NCI-H69 (cell line): ENCODE results near the gene ADH1C.
"Not testable (repeated sequence)": the region's sequence is repeated elsewhere in the genome, so short reads cannot be mapped to it uniquely, and the experiment has no call there.

Source experiments
- DNase-seq: peaks from one replicate; lab custom pipeline; 2025; lab: John Stamatoyannopoulos, UW

The ADH1C gene

GRCh38 chr4:99352602-99353537 is at the start of gene ADH1C:
TSS of gene ADH1C (minus strand) at chr4:99352746. CDS start at chr4:99352675, 71 bp downstream.
- DNase-seq, result peak; percentile 87

- DNase-seq, result no peak
Measured at GRCh38 chr4:99400831-99401230, 48.3 kb upstream of the ADH1C start.

GRCh38 chr4:99399017-99399416 is 46.5 kb upstream of the ADH1C start:
- no peak for DNase-seq

GRCh38 chr4:99395595-99396364 is 43.2 kb upstream of the ADH1C start:
- no peak for DNase-seq

- DNase-seq, result no peak
Measured at GRCh38 chr4:99394896-99395295, 42.4 kb upstream of the ADH1C start.

- DNase-seq, result no peak
Measured at GRCh38 chr4:99390055-99390454, 37.5 kb upstream of the ADH1C start.

GRCh38 chr4:99389606-99390005 is 37.1 kb upstream of the ADH1C start:
- no peak for DNase-seq

- no peak for DNase-seq
Measured at GRCh38 chr4:99383833-99384392, 31.4 kb upstream of the ADH1C start.

- no peak for DNase-seq
Measured at GRCh38 chr4:99383399-99383798, 30.9 kb upstream of the ADH1C start.

GRCh38 chr4:99382745-99383360 is 30.3 kb upstream of the ADH1C start:
- DNase-seq, result no peak

- no peak for DNase-seq
Measured at GRCh38 chr4:99381588-99382175, 29.1 kb upstream of the ADH1C start.

GRCh38 chr4:99379571-99379970 is 27.0 kb upstream of the ADH1C start:
- DNase-seq, result no peak

- DNase-seq, result no peak
Measured at GRCh38 chr4:99378876-99379275, 26.3 kb upstream of the ADH1C start.

GRCh38 chr4:99377341-99377740 is 24.8 kb upstream of the ADH1C start:
- peak; percentile 1 for DNase-seq

- not testable (repeated sequence) for DNase-seq
Measured at GRCh38 chr4:99372464-99372863, 19.9 kb upstream of the ADH1C start.

- peak; percentile 24 for DNase-seq
Measured at GRCh38 chr4:99367817-99368216, 15.3 kb upstream of the ADH1C start.

GRCh38 chr4:99366491-99366890 is 13.9 kb upstream of the ADH1C start:
- no peak for DNase-seq

GRCh38 chr4:99362768-99363167 is 10.2 kb upstream of the ADH1C start:
- no peak for DNase-seq

- peak; percentile 9 for DNase-seq
Measured at GRCh38 chr4:99361899-99362275, 9.3 kb upstream of the ADH1C start.

GRCh38 chr4:99361268-99361898 is 8.8 kb upstream of the ADH1C start:
- DNase-seq, result peak; percentile 61

- no peak for DNase-seq
Measured at GRCh38 chr4:99359480-99360204, 7.1 kb upstream of the ADH1C start.
